Activated B cell treated with CpG ODN at 0.5 μM for 24 hours (primary cell): ENCODE data around the gene AGBL4. TPM values are rescaled to one million over a fixed set of nuclear protein-coding genes. Genes with fewer than 3 reads are reported as not detected.

Source experiments
- ATAC-seq: fragments of 200-7000 bp; cut with Tn5 transposase; one replicate; pipeline ENCODE4 v1.10.0; 2021; ENCODE audit warnings: low read depth, mild to moderate bottlenecking, moderate library complexity
- CTCF ChIA-PET: fragments of 350-600 bp; sonication (Branson Sonifier 250); formaldehyde crosslinking; loops from one replicate; lab custom pipeline; 2021; ENCODE audit warnings: antibody characterized with exemption; lab: Charles Lee
- POLR2A ChIA-PET: fragments of 350-600 bp; sonication (Branson Sonifier 250); formaldehyde crosslinking; loops from one replicate; lab custom pipeline; 2021; ENCODE audit warnings: antibody characterized with exemption; lab: Charles Lee
- DNase-seq: peaks from one replicate; pipeline ENCODE4 v3.0.0; 2022
- H3K27ac Mint-ChIP-seq: one replicate; pipeline ENCODE4 v1.8.0; 2020; ENCODE audit warnings: mixed read lengths
- H3K27me3 Mint-ChIP-seq: one replicate; pipeline ENCODE4 v1.8.0; 2021; ENCODE audit warnings: mixed read lengths
- H3K36me3 Mint-ChIP-seq: one replicate; pipeline ENCODE4 v1.8.0; 2021; ENCODE audit warnings: low read depth, mixed read lengths
- H3K4me1 Mint-ChIP-seq: one replicate; pipeline ENCODE4 v1.8.0; 2021; ENCODE audit warnings: mixed read lengths
- H3K4me3 Mint-ChIP-seq: one replicate; pipeline ENCODE4 v1.8.0; 2020; ENCODE audit warnings: mild to moderate bottlenecking, mixed read lengths
- H3K9me3 Mint-ChIP-seq: one replicate; pipeline ENCODE4 v1.8.0; 2020; ENCODE audit warnings: mixed read lengths
- CTCF ChIP-seq: fragments of 200-600 bp; IDR thresholded peaks from one replicate; pipeline ENCODE4 v1.8.0; 2022; ENCODE audit warnings: antibody characterized with exemption, mild to moderate bottlenecking
- intact Hi-C: fragments of 100-400 bp; cut with micrococcal nuclease; formaldehyde crosslinking; loops from one replicate; pipeline ENCODE4 v1.15.1; 2024
- total RNA-seq: library from RNA; stranded (reverse); gene quantifications from 2 replicates; pipeline ENCODE4 v1.2.3, GENCODE V29; 2022

Gene AGBL4
- total RNA-seq, 1 donor from 2014 or later = 0.24 TPM

- H3K27me3 Mint-ChIP-seq = no peaks in the 10 kb centered on the region
- DNase-seq (no peak), ATAC-seq (no peak)
- POLR2A ChIA-PET = no interaction called here
- CTCF ChIA-PET = no interaction called here
- no peaks in the 10 kb centered on the region for H3K9me3 Mint-ChIP-seq
- no peak overlapping the region for H3K27ac Mint-ChIP-seq
- no peak overlapping the region for H3K4me3 Mint-ChIP-seq
- intact Hi-C loops = no loop called here
- H3K36me3 Mint-ChIP-seq = no peaks in the 10 kb centered on the region
- no peak for TF ChIP-seq CTCF
- H3K4me1 Mint-ChIP-seq = no peaks in the 10 kb centered on the region
Observed at GRCh38 chr1:49102752-49103151, 921.0 kb downstream of the AGBL4 start.

- no peak overlapping the region for H3K4me3 Mint-ChIP-seq
- POLR2A ChIA-PET = no interaction called here
- DNase-seq (no peak), ATAC-seq (no peak)
- no peaks in the 10 kb centered on the region for H3K9me3 Mint-ChIP-seq
- TF ChIP-seq CTCF = no peak
- no peak overlapping the region for H3K27ac Mint-ChIP-seq
- H3K27me3 Mint-ChIP-seq = no peaks in the 10 kb centered on the region
- no peaks in the 10 kb centered on the region for H3K4me1 Mint-ChIP-seq
- intact Hi-C loops = no loop called here
- no peaks in the 10 kb centered on the region for H3K36me3 Mint-ChIP-seq
- CTCF ChIA-PET = no interaction called here
Observed at GRCh38 chr1:49098866-49099265, 924.9 kb downstream of the AGBL4 start.

- ATAC-seq = no peak
- Mint-ChIP-seq H3K36me3 (no peaks in the 10 kb centered on the region), H3K27ac (no peak overlapping the region), H3K4me1 (no peaks in the 10 kb centered on the region), H3K27me3 (peaks cover 7% of the 10 kb centered on the region), H3K9me3 (peaks cover 6% of the 10 kb centered on the region), H3K4me3 (no peak overlapping the region)
- CTCF ChIA-PET = no interaction called here
- POLR2A ChIA-PET = no interaction called here
- DNase-seq = no peak
- TF ChIP-seq CTCF = no peak
- intact Hi-C loops = no loop called here
Observed at GRCh38 chr1:49086327-49086726, 937.4 kb downstream of the AGBL4 start.

- Mint-ChIP-seq H3K27ac (no peak overlapping the region), H3K4me1 (no peaks in the 10 kb centered on the region), H3K36me3 (no peaks in the 10 kb centered on the region), H3K9me3 (peaks cover 6% of the 10 kb centered on the region), H3K27me3 (peaks cover 8% of the 10 kb centered on the region), H3K4me3 (no peak overlapping the region)
- ATAC-seq (no peak), DNase-seq (no peak)
- CTCF ChIA-PET = no interaction called here
- POLR2A ChIA-PET = no interaction called here
- no peak for TF ChIP-seq CTCF
- intact Hi-C loops = no loop called here
Observed at GRCh38 chr1:49085079-49085478, 938.7 kb downstream of the AGBL4 start.

- no peak overlapping the region for H3K4me3 Mint-ChIP-seq
- H3K9me3 Mint-ChIP-seq = peaks cover 8% of the 10 kb centered on the region
- ATAC-seq = no peak
- no peak for DNase-seq
- ChIA-PET CTCF (no interaction called here), POLR2A (no interaction called here)
- intact Hi-C loops = no loop called here
- no peak for TF ChIP-seq CTCF
- no peaks in the 10 kb centered on the region for H3K36me3 Mint-ChIP-seq
- no peaks in the 10 kb centered on the region for H3K27me3 Mint-ChIP-seq
- H3K4me1 Mint-ChIP-seq = no peaks in the 10 kb centered on the region
- no peak overlapping the region for H3K27ac Mint-ChIP-seq
Observed at GRCh38 chr1:49060766-49061165, 963.0 kb downstream of the AGBL4 start.
